T-helper 2 cell treated with Interferon-gamma antibody and Interleukin-4, amounts not matched to agents 100 ng/mL and 5 ng/mL, for 36 hours (primary cell): Measurements from ENCODE around the gene S100B. TPM values are rescaled to one million over a fixed set of nuclear protein-coding genes. Genes with fewer than 3 reads are reported as not detected.

ENCODE experiments used
- intact Hi-C: fragments of 100-400 bp; cut with micrococcal nuclease; formaldehyde crosslinking; loops from one replicate; pipeline ENCODE4 v1.15.1; 2023
- total RNA-seq: library from RNA; stranded (reverse); gene quantifications from 2 replicates; pipeline ENCODE4 v1.2.3, GENCODE V29; 2022

The S100B gene
- total RNA-seq, 1 donor from 2014 or later, result not detected

- intact Hi-C loops, result no loop called here
Observed at GRCh38 chr21:46628868-46629267, 24.0 kb upstream of the S100B start.

- intact Hi-C loops, result no loop called here
Observed at GRCh38 chr21:46627726-46628125, 22.8 kb upstream of the S100B start.

GRCh38 chr21:46626975-46627501 is 22.2 kb upstream of the S100B start:
- intact Hi-C loops, result no loop called here

GRCh38 chr21:46626536-46626935 is 21.7 kb upstream of the S100B start:
- intact Hi-C loops, result no loop called here

GRCh38 chr21:46625759-46626158 is 20.9 kb upstream of the S100B start:
- intact Hi-C loops, result no loop called here

- intact Hi-C loops, result no loop called here
Observed at GRCh38 chr21:46624050-46624449, 19.2 kb upstream of the S100B start.

- intact Hi-C loops, result no loop called here
Observed at GRCh38 chr21:46622226-46622625, 17.3 kb upstream of the S100B start.

- intact Hi-C loops, result no loop called here
Observed at GRCh38 chr21:46621457-46622182, 16.7 kb upstream of the S100B start.

- intact Hi-C loops, result no loop called here
Observed at GRCh38 chr21:46620846-46621245, 16.0 kb upstream of the S100B start.

GRCh38 chr21:46619846-46620245 is 15.0 kb upstream of the S100B start:
- intact Hi-C loops, result no loop called here

- intact Hi-C loops, result no loop called here
Observed at GRCh38 chr21:46618738-46619379, 14.0 kb upstream of the S100B start.

GRCh38 chr21:46617267-46618051 is 12.6 kb upstream of the S100B start:
- intact Hi-C loops, result no loop called here

- intact Hi-C loops, result no loop called here
Observed at GRCh38 chr21:46616656-46617055, 11.8 kb upstream of the S100B start.

- intact Hi-C loops, result no loop called here
Observed at GRCh38 chr21:46616050-46616449, 11.2 kb upstream of the S100B start.

- intact Hi-C loops, result no loop called here
Observed at GRCh38 chr21:46613391-46613790, 8.5 kb upstream of the S100B start.

- intact Hi-C loops, result no loop called here
Observed at GRCh38 chr21:46610018-46610701, 5.3 kb upstream of the S100B start.

- intact Hi-C loops, result no loop called here
Observed at GRCh38 chr21:46608672-46609111, 3.8 kb upstream of the S100B start.

- intact Hi-C loops, result no loop called here
Observed at GRCh38 chr21:46607636-46608035, 2.8 kb upstream of the S100B start.

- intact Hi-C loops, result no loop called here
Observed at GRCh38 chr21:46606427-46606813, 1.5 kb upstream of the S100B start.

- intact Hi-C loops, result no loop called here
Observed at GRCh38 chr21:46605767-46606426, 1.0 kb upstream of the S100B start.
